Nephron (organoid): Measurements from ENCODE around the gene F11R.

Experiments used
- H3K27ac Mint-ChIP-seq, 3 experiments: 2 replicates each; pipeline ENCODE4 v1.8.0; 2020; ENCODE audit warnings: mixed read lengths in 3 of 3, mild to moderate bottlenecking in 2 of 3, moderate library complexity in 1 of 3
- H3K27me3 Mint-ChIP-seq: 2 replicates; pipeline ENCODE4 v1.8.0; 2021; ENCODE audit warnings: low read depth, mild to moderate bottlenecking, moderate library complexity, mixed read lengths
- H3K36me3 Mint-ChIP-seq: 2 replicates; pipeline ENCODE4 v1.8.0; 2020; ENCODE audit warnings: low read depth, mixed read lengths
- H3K4me1 Mint-ChIP-seq: 2 replicates; pipeline ENCODE4 v1.8.0; 2020; ENCODE audit warnings: mixed read lengths
- H3K4me3 Mint-ChIP-seq, 3 experiments: 2 replicates each; pipeline ENCODE4 v1.8.0; 2020; ENCODE audit warnings: mild to moderate bottlenecking in 3 of 3, mixed read lengths in 3 of 3, moderate library complexity in 2 of 3
- H3K9me3 Mint-ChIP-seq: 2 replicates; pipeline ENCODE4 v1.8.0; 2020; ENCODE audit warnings: mixed read lengths
- CTCF ChIP-seq, 3 experiments: fragments of 200-600 bp; sonication (generic); IDR thresholded peaks; one replicate each; pipeline ENCODE4 v1.5.0; 2021; ENCODE audit warnings: antibody characterized with exemption in 3 of 3; ENCODE audit not compliant: unreplicated experiment in 3 of 3

Gene F11R

GRCh38 chr1:160975026-160975425, 45.9 kb downstream of the F11R start:
- Mint-ChIP-seq H3K9me3 (no peaks in the 10 kb centered on the region), H3K27me3 (peaks cover 30% of the 10 kb centered on the region), H3K4me1 (no peaks in the 10 kb centered on the region), H3K27ac (no peak overlapping the region), H3K4me3 (no peak overlapping the region), H3K36me3 (no peaks in the 10 kb centered on the region)
- TF ChIP-seq CTCF (IDR thresholded peaks at IDR 0.05; ENCODE audit: unreplicated experiment in 3 of 3), result no peak

GRCh38 chr1:160973491-160973890, 47.5 kb downstream of the F11R start:
- Mint-ChIP-seq H3K27me3 (peaks cover 18% of the 10 kb centered on the region), H3K4me3 (no peak overlapping the region), H3K4me1 (no peaks in the 10 kb centered on the region), H3K9me3 (no peaks in the 10 kb centered on the region), H3K36me3 (no peaks in the 10 kb centered on the region), H3K27ac (no peak overlapping the region)
- TF ChIP-seq CTCF (IDR thresholded peaks at IDR 0.05; ENCODE audit: unreplicated experiment in 3 of 3), result no peak

- Mint-ChIP-seq H3K36me3 (no peaks in the 10 kb centered on the region), H3K27ac (no peak overlapping the region), H3K4me3 (no peak overlapping the region), H3K27me3 (peaks cover 18% of the 10 kb centered on the region), H3K4me1 (no peaks in the 10 kb centered on the region), H3K9me3 (no peaks in the 10 kb centered on the region)
- TF ChIP-seq CTCF (IDR thresholded peaks at IDR 0.05; ENCODE audit: unreplicated experiment in 3 of 3), result no peak
These were observed 48.0 kb downstream of the F11R start for GRCh38 chr1:160972939-160973338.

- Mint-ChIP-seq H3K27me3 (peaks cover 15% of the 10 kb centered on the region), H3K4me3 (no peak overlapping the region), H3K9me3 (no peaks in the 10 kb centered on the region), H3K36me3 (no peaks in the 10 kb centered on the region), H3K4me1 (no peaks in the 10 kb centered on the region), H3K27ac (no peak overlapping the region)
- TF ChIP-seq CTCF (IDR thresholded peaks at IDR 0.05; ENCODE audit: unreplicated experiment in 3 of 3), result no peak
These were observed 49.3 kb downstream of the F11R start for GRCh38 chr1:160971618-160972056.

GRCh38 chr1:160963521-160963920, 57.4 kb downstream of the F11R start:
- Mint-ChIP-seq H3K36me3 (no peaks in the 10 kb centered on the region), H3K4me3 (no peak overlapping the region), H3K4me1 (no peaks in the 10 kb centered on the region), H3K27ac (no peak overlapping the region), H3K27me3 (no peaks in the 10 kb centered on the region), H3K9me3 (no peaks in the 10 kb centered on the region)
- no peak for TF ChIP-seq CTCF (IDR thresholded peaks at IDR 0.05; ENCODE audit: unreplicated experiment in 3 of 3)

- Mint-ChIP-seq H3K27me3 (no peaks in the 10 kb centered on the region), H3K4me3 (no peak overlapping the region), H3K9me3 (no peaks in the 10 kb centered on the region), H3K36me3 (no peaks in the 10 kb centered on the region), H3K4me1 (no peaks in the 10 kb centered on the region), H3K27ac (no peak overlapping the region)
- no peak for TF ChIP-seq CTCF (IDR thresholded peaks at IDR 0.05; ENCODE audit: unreplicated experiment in 3 of 3)
These were observed 59.5 kb downstream of the F11R start for GRCh38 chr1:160961419-160961818.
